ENCODE data around the gene FHL3. TPM values are rescaled to one million over a fixed set of nuclear protein-coding genes. Genes with fewer than 3 reads are reported as not detected.
A peak's percentile ranks its signal among the peaks of the same experiment; 100 is the strongest.

Gene FHL3
- total and polyA plus RNA-seq, 2 experiments from 2014 or later, result 28.3 to 49.0 TPM

- peaks cover 28% of the 10 kb centered on the region for H3K36me3 Mint-ChIP-seq (ENCODE audit: low read depth)
- Histone ChIP-seq H3K4me2 (peak overlapping the region; percentile 83), H3K27ac (ENCODE audit: low read depth) (peak overlapping the region; percentile 96), H3K9me2 (ENCODE audit: insufficient read depth) (no peaks in the 10 kb centered on the region), H2AFZ (no peak overlapping the region), H3K79me2 (replicated peaks; ENCODE audit: insufficient read depth) (no peaks in the 10 kb centered on the region), H3K36me3 (ENCODE audit: insufficient read depth) (peaks cover 15% of the 10 kb centered on the region; the same call in 1 of the 2 replicates), H3K4me1 (ENCODE audit: insufficient read depth) (peaks cover 38% of the 10 kb centered on the region), H3K27me3 (ENCODE audit: insufficient read depth) (no peaks in the 10 kb centered on the region), H3F3A (replicated peaks; ENCODE audit: low read depth) (peaks cover 16% of the 10 kb centered on the region), H3K4me3 (peak overlapping the region; percentile 67), H4K20me1 (replicated peaks; ENCODE audit: insufficient read depth) (no peaks in the 10 kb centered on the region)
- H3K27me3 Mint-ChIP-seq (ENCODE audit: insufficient read depth, low read depth, poor library complexity), result peaks cover 21% of the 10 kb centered on the region
- peaks cover 44% of the 10 kb centered on the region for H3K4me1 Mint-ChIP-seq
- peak overlapping the region; percentile 99 for H3K27ac Mint-ChIP-seq
- TF ChIP-seq EZH2phosphoT487 (IDR thresholded peaks at IDR 0.05; ENCODE audit: unreplicated experiment) (no peak), ETS1 (IDR thresholded peaks at IDR 0.05) (peak; percentile 51; the same call in 1 of the 2 replicates), ZNF331 (CRISPR knock-in tag; IDR thresholded peaks at IDR 0.05; ENCODE audit: low read depth) (no peak), JUNB (IDR thresholded peaks at IDR 0.05; ENCODE audit: unreplicated experiment) (no peak), CTCF (conservative IDR thresholded peaks at IDR 0.05; ENCODE audit: low read depth in 2 of 2) (no peak), EZH2 (IDR thresholded peaks at IDR 0.05; ENCODE audit: low read depth, unreplicated experiment) (no peak), NANOG (IDR thresholded peaks at IDR 0.05; ENCODE audit: borderline replicate concordance) (no peak), ZNF462 (CRISPR knock-in tag; IDR thresholded peaks at IDR 0.05) (no peak), ZNF114 (CRISPR knock-in tag; IDR thresholded peaks at IDR 0.05) (no peak), POLR2AphosphoS5 (IDR thresholded peaks at IDR 0.05; ENCODE audit: low read depth) (peak; percentile 94), STAT1 (IDR thresholded peaks at IDR 0.05; ENCODE audit: unreplicated experiment) (no peak), CREB1 (CRISPR knock-in tag; IDR thresholded peaks at IDR 0.05; ENCODE audit: low read depth) (peak; percentile 27; the same call in 1 of the 2 replicates)
- TF ChIP-seq, protein P1, sequence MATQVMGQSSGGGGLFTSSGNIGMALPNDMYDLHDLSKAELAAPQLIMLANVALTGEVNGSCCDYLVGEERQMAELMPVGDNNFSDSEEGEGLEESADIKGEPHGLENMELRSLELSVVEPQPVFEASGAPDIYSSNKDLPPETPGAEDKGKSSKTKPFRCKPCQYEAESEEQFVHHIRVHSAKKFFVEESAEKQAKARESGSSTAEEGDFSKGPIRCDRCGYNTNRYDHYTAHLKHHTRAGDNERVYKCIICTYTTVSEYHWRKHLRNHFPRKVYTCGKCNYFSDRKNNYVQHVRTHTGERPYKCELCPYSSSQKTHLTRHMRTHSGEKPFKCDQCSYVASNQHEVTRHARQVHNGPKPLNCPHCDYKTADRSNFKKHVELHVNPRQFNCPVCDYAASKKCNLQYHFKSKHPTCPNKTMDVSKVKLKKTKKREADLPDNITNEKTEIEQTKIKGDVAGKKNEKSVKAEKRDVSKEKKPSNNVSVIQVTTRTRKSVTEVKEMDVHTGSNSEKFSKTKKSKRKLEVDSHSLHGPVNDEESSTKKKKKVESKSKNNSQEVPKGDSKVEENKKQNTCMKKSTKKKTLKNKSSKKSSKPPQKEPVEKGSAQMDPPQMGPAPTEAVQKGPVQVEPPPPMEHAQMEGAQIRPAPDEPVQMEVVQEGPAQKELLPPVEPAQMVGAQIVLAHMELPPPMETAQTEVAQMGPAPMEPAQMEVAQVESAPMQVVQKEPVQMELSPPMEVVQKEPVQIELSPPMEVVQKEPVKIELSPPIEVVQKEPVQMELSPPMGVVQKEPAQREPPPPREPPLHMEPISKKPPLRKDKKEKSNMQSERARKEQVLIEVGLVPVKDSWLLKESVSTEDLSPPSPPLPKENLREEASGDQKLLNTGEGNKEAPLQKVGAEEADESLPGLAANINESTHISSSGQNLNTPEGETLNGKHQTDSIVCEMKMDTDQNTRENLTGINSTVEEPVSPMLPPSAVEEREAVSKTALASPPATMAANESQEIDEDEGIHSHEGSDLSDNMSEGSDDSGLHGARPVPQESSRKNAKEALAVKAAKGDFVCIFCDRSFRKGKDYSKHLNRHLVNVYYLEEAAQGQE (IDR thresholded peaks at IDR 0.05; ENCODE audit: unreplicated experiment), result no peak
- DNase-seq (ENCODE audit: low spot score) (peak; percentile 96), ATAC-seq (peak; percentile 75)
- H3K4me3 Mint-ChIP-seq, result peak overlapping the region; percentile 72
- H3K9me3 Mint-ChIP-seq, result no peaks in the 10 kb centered on the region; the same call in 2 of the 3 replicates
Observed at GRCh38 chr1:37995751-37996345, 9.5 kb downstream of the FHL3 start.

Measured in GM23338 (cell line).